Stimulated activated naive CD4-positive, alpha-beta T cell treated with Interleukin-2 at 50 U/mL for 16 hours (primary cell): ENCODE measurements around the gene DTX4.

Experiments
- DNase-seq: peaks from one replicate; lab custom pipeline; 2025; lab: John Stamatoyannopoulos, UW

Gene DTX4

DNA sequence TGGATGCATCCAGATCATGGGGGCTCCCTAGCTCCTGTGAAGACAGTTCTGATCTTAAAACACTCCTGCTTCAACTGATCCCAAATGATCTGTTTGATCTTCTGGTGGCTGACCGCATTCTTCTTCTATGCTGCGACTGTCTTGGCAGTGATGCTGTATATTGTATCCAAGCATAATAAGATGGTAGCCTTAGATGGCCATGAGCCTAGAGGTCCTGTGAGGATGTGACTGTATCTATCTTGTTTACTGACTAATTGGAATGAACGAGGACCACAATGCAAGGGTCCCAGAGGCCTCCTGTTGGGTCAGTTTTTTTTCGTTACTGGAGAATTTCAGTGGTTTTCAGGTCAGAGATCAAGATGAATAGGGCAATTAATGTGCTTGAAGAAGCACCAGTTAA, 47.9 kb downstream of the DTX4 start:
- DNase-seq, result no peak

DNA sequence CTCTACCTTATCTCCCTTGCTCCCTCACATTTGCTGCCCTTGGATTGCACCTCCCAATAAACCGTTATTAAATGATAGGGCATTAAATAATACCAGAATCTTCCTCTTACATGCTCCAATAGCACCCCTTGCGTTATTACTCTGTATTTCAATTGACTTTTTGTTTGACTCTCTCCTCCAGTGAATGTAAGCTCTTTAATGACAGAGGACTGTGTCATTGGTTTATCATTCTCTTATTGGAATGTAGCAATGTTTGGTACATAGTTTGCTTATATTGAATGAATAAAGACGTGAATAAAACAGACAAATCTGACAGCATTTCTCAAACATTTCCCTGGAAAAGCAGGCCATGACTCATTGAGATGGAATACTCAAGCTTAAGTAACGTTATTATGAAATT, 49.5 kb downstream of the DTX4 start:
- DNase-seq, result no peak

DNA sequence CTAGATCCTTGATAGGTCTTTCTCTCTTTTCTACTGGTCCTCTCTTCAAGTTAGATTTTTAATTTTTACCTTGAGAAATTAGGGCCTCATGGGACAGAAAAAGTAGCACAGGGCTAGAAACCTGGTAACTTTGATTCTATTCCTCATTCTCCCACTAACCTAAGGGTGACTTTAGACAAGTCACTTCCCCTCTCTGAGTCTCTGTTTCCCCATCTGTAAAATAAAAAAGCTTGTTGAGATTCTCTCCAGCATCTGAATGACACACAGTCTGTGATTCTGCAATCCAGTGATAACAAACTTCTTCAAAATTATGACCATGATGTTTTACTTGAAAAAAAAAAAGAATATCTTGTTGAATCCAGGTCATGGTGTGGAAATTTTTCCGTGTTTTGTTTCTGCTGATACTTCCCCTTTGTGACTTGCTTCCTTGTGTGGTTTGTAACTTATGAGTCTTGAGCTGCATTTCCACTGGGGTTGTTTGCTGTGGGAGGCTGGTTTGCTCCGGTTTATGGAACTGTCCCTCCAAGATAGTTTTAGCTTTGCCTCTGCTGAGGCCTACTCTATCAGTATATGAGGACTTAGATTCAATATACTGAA, 50.6 kb downstream of the DTX4 start:
- DNase-seq, result no peak

DNA sequence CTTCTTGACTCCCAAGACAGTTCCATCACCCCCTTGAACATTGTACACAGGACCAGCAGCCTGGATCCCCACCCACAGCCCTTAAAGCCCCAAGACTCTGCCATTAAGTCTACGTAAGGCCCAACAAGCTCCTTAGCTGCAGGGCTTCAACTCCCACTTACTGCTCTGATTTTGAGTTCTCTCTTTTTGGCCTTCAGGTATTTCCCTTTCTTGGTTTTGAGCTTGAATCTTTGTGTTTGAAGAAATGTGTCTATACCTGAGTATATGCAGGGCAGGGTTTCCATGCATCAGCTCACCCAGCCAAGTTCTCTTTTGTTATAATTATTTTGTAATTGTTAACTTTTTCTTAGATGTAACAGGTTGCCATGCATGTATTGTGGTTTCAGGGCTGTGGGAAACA, 51.2 kb downstream of the DTX4 start:
- DNase-seq, result no peak

DNA sequence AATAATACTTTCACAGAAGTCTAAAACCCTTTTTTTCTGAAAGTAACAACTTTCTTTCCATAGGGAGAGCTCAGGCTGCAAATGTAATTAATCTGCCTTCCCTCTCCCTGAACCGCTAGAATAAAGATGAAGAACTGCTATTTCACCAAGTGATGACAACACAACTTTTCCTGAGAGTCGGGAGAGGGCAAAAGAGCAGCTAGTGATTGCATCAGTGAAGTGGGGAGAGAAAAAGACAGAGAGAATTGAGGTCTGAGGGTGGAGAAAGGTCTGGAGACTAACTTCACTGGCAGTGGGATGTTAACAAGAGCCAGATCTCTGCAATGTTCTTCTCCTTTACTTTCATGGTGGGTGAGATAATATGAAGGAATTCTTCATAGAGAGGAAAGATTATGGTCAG, 51.7 kb downstream of the DTX4 start:
- DNase-seq, result no peak

DNA sequence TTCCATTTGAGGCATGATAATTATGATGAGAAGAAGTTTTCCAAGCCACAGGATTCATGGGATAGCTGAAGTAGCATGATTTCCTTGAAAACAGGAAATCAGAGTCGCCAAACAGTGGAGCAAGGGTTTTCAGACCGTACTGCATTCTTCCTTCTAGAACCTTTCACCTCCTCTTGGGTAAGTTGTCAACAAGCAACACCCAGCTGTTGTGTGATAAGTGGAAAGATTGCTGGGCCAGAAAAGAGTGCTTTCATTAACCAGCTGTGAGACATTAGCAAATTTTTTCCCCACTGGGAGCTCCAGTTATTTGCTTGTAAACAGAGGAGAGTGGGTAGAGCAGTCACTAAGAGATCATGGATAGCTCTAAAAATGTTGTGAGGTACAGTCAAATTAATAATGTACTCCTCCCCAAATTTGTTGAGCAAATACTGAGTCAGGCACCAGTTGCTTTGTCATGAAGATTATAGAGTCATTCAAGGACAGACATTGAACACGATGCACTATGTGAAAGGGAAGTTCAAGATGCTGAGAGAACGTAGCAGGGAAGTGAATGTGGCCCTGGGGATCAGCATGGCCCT, 52.5 kb downstream of the DTX4 start:
- no peak for DNase-seq

DNA sequence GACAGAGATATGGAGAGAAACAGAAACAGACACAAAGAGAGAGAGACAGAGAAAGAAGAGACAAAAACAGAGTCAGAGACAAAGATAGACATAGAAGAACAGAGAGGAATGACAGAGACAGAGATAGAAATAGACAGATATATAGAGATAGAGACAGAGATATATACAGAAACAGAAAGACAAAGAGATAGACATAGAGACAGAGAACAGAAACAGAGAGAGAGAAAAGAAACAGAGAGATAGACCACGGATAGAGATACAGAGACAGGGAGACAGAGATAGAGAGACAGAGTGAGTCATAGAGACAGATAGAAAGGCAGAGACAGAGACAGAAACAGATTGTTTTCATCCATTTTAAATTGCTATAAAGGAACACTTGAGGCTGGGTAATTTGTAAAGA, 53.1 kb downstream of the DTX4 start:
- DNase-seq, result no peak

DNA sequence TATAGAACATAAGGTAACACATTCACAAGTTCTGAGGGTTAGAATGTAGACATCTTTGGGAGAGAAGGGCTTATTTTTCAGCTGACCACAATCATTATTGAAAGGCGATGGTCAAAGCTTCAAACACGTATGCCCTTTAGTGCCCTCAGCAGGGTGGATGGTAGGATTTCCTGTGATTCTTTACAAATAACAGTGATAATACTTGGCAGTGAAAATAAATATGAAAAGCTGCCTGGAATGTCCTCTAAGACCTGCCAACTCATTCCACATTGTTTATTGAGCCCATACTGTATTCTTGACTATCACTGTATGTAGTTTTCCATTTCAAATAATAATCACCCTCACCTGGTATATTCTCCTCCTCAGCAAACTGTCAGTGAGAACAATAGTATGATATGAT, 54.5 kb downstream of the DTX4 start:
- no peak for DNase-seq

DNA sequence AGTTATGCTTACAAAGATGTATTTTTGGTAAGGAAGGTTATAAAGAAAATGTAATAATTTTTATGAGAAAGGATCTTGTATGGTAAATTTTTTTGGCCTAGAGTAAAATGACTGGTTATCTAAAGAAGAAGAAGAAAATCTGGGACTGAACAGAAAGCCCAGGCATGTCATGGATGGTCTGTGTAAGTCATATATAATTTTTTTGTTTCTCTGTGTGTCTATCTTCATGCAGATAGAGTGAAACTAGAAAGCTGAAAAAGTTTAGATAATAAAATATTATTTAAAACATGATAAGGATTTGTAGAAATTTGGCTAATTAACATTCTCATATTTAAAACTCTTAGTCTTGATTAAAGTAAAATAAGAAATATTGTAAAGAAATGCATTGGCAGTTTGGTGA, 68.4 kb downstream of the DTX4 start:
- DNase-seq, result no peak

DNA sequence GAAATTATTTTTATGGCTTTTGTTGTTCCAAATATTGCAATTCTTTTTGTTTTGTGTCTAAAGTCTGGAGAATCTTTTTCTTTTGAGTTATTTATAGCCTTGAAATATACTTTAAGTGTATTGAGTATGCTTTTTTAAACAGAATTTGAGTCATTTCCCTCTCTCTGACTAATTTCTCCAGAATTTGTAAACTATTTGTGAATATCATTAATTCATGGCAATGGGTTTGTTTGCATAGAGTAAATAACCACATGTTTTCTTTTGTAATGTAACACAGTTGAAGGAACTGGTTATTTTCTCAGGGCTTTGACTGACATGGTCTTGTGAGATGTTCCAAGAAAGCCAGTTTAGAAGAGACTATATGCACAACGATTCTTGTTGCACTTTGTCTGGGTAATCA, 71.7 kb downstream of the DTX4 start:
- no peak for DNase-seq

DNA sequence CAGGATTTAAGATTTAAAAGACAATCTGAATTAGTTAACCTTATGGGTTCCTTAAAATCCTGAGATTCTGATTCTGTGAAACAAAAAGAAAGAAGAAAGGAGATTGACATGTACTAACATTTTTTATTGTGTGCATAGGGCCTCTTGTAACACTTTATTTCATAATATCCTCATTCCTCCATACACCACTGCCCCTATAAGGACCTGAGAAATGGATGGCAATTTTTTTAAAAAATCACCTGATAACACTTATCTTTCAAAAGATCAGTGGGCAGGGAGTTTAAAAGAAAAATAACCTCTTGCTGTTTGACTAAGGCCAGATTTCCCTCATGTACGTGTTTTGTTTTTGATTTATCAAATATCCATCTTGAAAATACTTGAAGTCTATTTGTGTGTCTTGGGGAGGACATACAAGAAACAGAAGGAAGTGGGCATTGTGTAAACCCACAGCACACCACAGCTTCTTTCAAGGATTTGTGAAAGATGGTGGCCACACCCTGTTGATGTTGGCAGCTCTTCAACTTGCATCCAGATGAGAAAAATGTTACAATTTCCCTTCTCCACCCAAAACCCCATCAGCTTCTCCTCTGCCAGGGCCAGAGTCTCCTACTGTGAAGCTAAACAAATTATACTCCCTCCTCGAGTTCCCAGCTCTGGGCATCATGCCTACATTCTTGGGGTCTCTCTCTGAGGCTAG, 75.7 kb downstream of the DTX4 start:
- DNase-seq, result no peak

DNA sequence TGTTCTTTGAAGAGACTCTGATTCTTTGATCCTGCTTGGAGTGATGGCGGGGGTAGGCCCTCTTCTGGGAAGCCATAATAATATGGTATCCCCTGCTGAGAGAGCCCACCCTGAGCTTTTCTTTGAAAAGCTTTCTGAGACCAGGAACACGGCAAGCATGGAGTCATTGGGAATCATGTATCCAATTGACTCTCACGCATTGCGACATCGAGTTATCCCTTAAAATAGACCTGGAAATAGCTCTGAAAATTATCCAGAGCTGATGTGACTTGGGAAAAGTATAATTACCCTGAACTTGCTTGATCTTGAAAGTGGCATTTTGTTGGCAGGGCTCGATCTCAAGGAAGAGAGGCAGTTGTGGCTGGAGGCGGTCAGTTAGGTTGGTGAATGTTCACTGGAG, 77.6 kb downstream of the DTX4 start:
- no peak for DNase-seq

DNA sequence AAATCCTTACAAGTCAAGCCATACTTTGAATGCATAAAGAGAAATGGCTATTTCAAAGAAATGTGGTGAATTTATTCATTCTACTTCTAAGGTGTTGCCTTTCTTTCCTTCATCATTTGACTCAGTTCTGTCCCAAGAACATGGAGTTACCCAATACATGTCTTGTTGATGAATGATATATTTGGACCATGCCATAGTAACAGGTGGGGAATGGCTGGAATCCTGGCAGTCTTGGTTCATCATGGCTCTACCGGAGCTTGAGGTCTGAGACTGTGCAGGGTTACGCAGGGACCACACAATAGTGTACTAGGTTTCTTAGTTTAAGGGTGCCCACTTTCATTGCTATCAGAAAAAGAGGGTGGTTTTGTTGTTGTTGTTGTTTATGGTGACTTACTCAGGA, 81.1 kb downstream of the DTX4 start:
- no peak for DNase-seq

DNA sequence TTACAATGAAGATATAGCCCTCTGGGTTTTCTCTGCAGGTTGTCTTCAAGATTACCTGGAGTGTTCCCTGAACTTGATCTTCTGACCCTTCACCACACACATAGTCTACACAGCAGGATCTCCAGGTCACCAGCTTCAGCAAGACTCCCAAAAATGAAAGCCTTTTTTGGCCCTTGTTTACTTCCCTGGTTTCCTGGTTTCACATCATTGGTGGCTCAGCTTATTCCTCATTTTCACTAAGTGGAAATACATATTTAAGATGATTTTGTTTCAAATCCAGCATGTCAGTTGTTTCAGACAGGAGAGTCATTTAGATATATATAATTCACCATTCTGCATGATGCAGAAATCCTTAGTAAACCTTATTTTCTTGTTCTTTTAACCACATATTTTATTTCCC, 82.4 kb downstream of the DTX4 start:
- DNase-seq, result no peak

DNA sequence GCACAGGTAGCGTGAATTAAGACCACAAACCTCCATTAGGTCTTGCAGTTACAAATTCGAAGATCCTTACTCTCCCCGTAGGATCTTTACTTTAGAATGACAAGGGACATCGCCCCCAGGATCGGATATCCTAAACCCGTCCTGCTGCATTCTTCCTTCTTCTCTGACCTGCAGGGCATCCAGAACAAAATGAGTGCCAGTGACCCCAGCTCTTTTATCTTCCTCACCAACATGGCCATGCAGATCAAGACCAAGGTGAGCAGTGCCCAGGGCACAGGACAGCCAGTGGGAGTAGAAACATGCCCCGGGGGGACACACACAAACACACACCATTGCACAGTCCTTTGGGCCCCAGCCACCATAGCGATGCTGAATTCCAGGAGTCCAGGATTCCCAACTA, 83.3 kb downstream of the DTX4 start:
- no peak for DNase-seq
